ENCODE data around the gene SLC12A7. TPM values are rescaled to one million over a fixed set of nuclear protein-coding genes. Genes with fewer than 3 reads are reported as not detected.

Gene SLC12A7
- total RNA-seq, 1 donor from 2014 or later, result 30.5 TPM

DNA sequence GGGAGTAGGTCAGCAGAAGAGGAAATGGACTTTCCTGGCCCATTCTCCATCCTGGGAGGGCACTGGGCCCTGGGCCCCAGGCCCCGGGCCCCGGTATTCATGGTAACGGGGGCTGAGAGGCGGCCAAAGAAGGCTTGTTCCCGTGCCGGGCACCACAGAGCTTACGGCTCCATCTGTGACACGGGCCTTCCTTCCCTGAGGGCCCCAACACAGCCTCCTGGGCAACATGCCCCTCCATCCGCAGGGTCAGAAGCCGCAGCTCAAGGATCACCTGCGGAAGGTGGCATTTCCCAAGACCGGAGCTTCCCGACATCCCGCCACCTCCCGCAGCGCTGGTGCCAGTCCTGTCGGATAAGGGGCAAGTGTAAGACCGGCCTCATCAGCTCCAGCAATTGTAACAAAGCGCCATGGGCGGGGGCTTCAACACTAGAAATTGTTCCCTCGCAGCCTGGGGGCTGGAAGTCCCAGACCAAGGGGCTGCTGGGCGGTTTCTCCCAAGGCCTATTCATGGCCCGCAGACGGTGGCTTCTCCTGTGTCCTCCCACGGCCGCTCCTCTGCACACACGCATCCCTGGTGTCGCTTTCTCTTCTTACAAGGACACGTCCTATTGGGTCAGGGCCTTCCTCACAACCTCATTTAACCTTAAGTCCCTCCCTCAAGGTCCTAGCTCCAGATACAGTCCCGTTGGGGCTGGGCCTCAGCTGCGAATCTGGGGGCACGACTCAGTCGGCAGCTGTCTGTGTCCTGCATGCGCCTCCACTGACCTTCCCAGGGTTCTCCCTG, 31.2 kb upstream of the SLC12A7 start:
- Histone ChIP-seq H3K4me2 (ENCODE audit: low read length) (no peak overlapping the region), H3K36me3 (ENCODE audit: insufficient read depth, low read length) (no peaks in the 10 kb centered on the region), H3K9me3 (ENCODE audit: insufficient read depth, low read depth, low read length) (no peaks in the 10 kb centered on the region), H2AFZ (ENCODE audit: low read depth, low read length) (no peak overlapping the region), H3K27ac (ENCODE audit: low read depth, low read length) (no peak overlapping the region), H3K27me3 (ENCODE audit: insufficient read depth, low read length) (no peaks in the 10 kb centered on the region), H3K79me2 (ENCODE audit: insufficient read depth, low read length) (no peaks in the 10 kb centered on the region), H3K4me3 (ENCODE audit: insufficient read depth, low read depth, low read length) (no peak overlapping the region), H3K9ac (ENCODE audit: low read length) (no peak overlapping the region), H3K4me1 (ENCODE audit: insufficient read depth, low read length) (no peaks in the 10 kb centered on the region), H4K20me1 (ENCODE audit: insufficient read depth, low read length) (no peaks in the 10 kb centered on the region)
- TF ChIP-seq EZH2 (IDR thresholded peaks at IDR 0.05; ENCODE audit: insufficient read depth, low read length), result no peak
- TF ChIP-seq, protein P1, sequence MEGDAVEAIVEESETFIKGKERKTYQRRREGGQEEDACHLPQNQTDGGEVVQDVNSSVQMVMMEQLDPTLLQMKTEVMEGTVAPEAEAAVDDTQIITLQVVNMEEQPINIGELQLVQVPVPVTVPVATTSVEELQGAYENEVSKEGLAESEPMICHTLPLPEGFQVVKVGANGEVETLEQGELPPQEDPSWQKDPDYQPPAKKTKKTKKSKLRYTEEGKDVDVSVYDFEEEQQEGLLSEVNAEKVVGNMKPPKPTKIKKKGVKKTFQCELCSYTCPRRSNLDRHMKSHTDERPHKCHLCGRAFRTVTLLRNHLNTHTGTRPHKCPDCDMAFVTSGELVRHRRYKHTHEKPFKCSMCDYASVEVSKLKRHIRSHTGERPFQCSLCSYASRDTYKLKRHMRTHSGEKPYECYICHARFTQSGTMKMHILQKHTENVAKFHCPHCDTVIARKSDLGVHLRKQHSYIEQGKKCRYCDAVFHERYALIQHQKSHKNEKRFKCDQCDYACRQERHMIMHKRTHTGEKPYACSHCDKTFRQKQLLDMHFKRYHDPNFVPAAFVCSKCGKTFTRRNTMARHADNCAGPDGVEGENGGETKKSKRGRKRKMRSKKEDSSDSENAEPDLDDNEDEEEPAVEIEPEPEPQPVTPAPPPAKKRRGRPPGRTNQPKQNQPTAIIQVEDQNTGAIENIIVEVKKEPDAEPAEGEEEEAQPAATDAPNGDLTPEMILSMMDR (IDR thresholded peaks at IDR 0.05; ENCODE audit: insufficient read depth, low read depth, low read length), result no peak
- no peak overlapping the region for H3K4me3 Mint-ChIP-seq (ENCODE audit: unreplicated experiment)
- no peaks in the 10 kb centered on the region for H3K36me3 Mint-ChIP-seq (ENCODE audit: low read depth, unreplicated experiment)
- H3K27ac Mint-ChIP-seq (ENCODE audit: unreplicated experiment), result no peak overlapping the region
- DNase-seq (ENCODE audit: low read depth) (no peak), FAIRE-seq (no peak)
- H3K4me1 Mint-ChIP-seq (ENCODE audit: low read depth, unreplicated experiment), result peaks cover 1% of the 10 kb centered on the region
- no peaks in the 10 kb centered on the region for H3K9me3 Mint-ChIP-seq (ENCODE audit: unreplicated experiment)
- H3K27me3 Mint-ChIP-seq (ENCODE audit: low read depth, unreplicated experiment), result peaks cover 20% of the 10 kb centered on the region

DNA sequence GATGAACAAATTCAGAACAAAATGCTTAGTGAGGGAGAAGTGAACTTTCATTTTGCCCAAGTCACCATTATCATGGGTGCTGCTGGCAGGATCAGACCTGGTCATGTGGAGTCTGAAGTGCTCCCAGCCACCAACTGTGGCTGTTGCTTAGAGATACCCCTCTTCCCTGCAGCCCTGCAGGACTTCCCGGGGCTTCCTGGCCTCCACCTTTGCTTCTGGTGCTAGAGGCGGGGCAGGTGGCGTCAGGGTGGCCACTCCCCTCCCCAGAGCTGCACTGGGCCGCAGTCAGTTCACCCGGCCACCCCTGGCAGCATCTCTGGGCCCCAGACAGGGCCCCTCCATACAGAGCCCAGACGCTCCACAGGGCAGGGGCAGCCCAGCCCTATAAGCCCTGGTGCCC, 30.0 kb upstream of the SLC12A7 start:
- H3K36me3 Mint-ChIP-seq (ENCODE audit: low read depth, unreplicated experiment), result no peaks in the 10 kb centered on the region
- no peaks in the 10 kb centered on the region for H3K9me3 Mint-ChIP-seq (ENCODE audit: unreplicated experiment)
- DNase-seq (ENCODE audit: low read depth) (no peak), FAIRE-seq (no peak)
- Histone ChIP-seq H3K79me2 (ENCODE audit: insufficient read depth, low read length) (no peaks in the 10 kb centered on the region), H3K36me3 (ENCODE audit: insufficient read depth, low read length) (no peaks in the 10 kb centered on the region), H3K4me1 (ENCODE audit: insufficient read depth, low read length) (no peaks in the 10 kb centered on the region), H3K27me3 (ENCODE audit: insufficient read depth, low read length) (no peaks in the 10 kb centered on the region), H4K20me1 (ENCODE audit: insufficient read depth, low read length) (no peaks in the 10 kb centered on the region), H3K27ac (ENCODE audit: low read depth, low read length) (no peak overlapping the region), H3K9me3 (ENCODE audit: insufficient read depth, low read depth, low read length) (peaks cover 4% of the 10 kb centered on the region), H3K4me3 (ENCODE audit: insufficient read depth, low read depth, low read length) (no peak overlapping the region), H2AFZ (ENCODE audit: low read depth, low read length) (no peak overlapping the region), H3K4me2 (ENCODE audit: low read length) (no peak overlapping the region), H3K9ac (ENCODE audit: low read length) (no peak overlapping the region)
- peaks cover 1% of the 10 kb centered on the region for H3K4me1 Mint-ChIP-seq (ENCODE audit: low read depth, unreplicated experiment)
- no peak overlapping the region for H3K27ac Mint-ChIP-seq (ENCODE audit: unreplicated experiment)
- H3K4me3 Mint-ChIP-seq (ENCODE audit: unreplicated experiment), result no peak overlapping the region
- H3K27me3 Mint-ChIP-seq (ENCODE audit: low read depth, unreplicated experiment), result peaks cover 24% of the 10 kb centered on the region
- TF ChIP-seq, protein P1 (IDR thresholded peaks at IDR 0.05; ENCODE audit: insufficient read depth, low read depth, low read length), result no peak
- no peak for TF ChIP-seq EZH2 (IDR thresholded peaks at IDR 0.05; ENCODE audit: insufficient read depth, low read length)

DNA sequence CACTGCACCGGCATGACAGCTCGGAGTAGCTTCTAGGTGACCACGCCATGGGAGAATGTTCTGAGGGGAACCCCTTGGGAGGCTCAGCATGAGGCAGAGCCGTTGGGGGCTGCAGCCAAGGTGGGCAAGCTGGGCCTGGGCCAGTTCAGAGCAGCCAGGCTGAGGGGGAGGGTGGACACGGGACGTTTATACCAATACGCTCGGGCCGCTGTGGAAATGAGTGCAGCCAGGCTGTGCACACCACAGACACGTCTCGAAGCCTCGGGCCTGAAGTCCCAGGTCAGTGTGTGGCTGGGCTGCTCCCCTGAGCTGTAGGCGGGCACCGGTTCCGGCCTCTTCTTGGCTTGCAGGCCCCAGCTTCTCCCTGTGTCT, 28.9 kb upstream of the SLC12A7 start:
- DNase-seq (ENCODE audit: low read depth), result no peak
- Histone ChIP-seq H3K79me2 (ENCODE audit: insufficient read depth, low read length) (no peaks in the 10 kb centered on the region), H3K36me3 (ENCODE audit: insufficient read depth, low read length) (no peaks in the 10 kb centered on the region), H3K9me3 (ENCODE audit: insufficient read depth, low read depth, low read length) (peaks cover 6% of the 10 kb centered on the region), H2AFZ (ENCODE audit: low read depth, low read length) (no peak overlapping the region), H3K27ac (ENCODE audit: low read depth, low read length) (no peak overlapping the region), H4K20me1 (ENCODE audit: insufficient read depth, low read length) (no peaks in the 10 kb centered on the region), H3K9ac (ENCODE audit: low read length) (no peak overlapping the region), H3K4me1 (ENCODE audit: insufficient read depth, low read length) (no peaks in the 10 kb centered on the region), H3K4me2 (ENCODE audit: low read length) (no peak overlapping the region), H3K4me3 (ENCODE audit: insufficient read depth, low read depth, low read length) (no peak overlapping the region), H3K27me3 (ENCODE audit: insufficient read depth, low read length) (no peaks in the 10 kb centered on the region)
- Mint-ChIP-seq H3K36me3 (ENCODE audit: low read depth, unreplicated experiment) (no peaks in the 10 kb centered on the region), H3K4me1 (ENCODE audit: low read depth, unreplicated experiment) (peaks cover 1% of the 10 kb centered on the region), H3K9me3 (ENCODE audit: unreplicated experiment) (no peaks in the 10 kb centered on the region), H3K27ac (ENCODE audit: unreplicated experiment) (no peak overlapping the region), H3K4me3 (ENCODE audit: unreplicated experiment) (no peak overlapping the region), H3K27me3 (ENCODE audit: low read depth, unreplicated experiment) (peaks cover 24% of the 10 kb centered on the region)
- TF ChIP-seq EZH2 (IDR thresholded peaks at IDR 0.05; ENCODE audit: insufficient read depth, low read length), result no peak
- no peak for FAIRE-seq

Measured in astrocyte (in vitro differentiated cells and primary cell).